PC-9 (cell line): Measurements from ENCODE around the gene GPR150. TPM values are rescaled to one million over a fixed set of nuclear protein-coding genes. Genes with fewer than 3 reads are reported as not detected.

Experiments
- Bru-seq: library from RNA; stranded (reverse); fragments of 400-500 nt; gene quantifications from one replicate; lab custom pipeline; 2021; lab: Mats Ljungman, UMichigan
- BruChase-seq, 2 experiments: library from RNA; stranded (reverse); fragments of 400-500 nt; gene quantifications; one replicate each; lab custom pipeline; 2021; lab: Mats Ljungman, UMichigan
- BruUV-seq: library from RNA; stranded (reverse); fragments of 400-500 nt; replicated peaks from 2 replicates; lab custom pipeline; 2021; lab: Mats Ljungman, UMichigan
- CTCF ChIA-PET: fragments of 300-600 bp; sonication (Branson Sonifier 250); formaldehyde crosslinking; loops from one replicate; lab custom pipeline; 2022; ENCODE audit warnings: antibody characterized with exemption; lab: Charles Lee
- POLR2A ChIA-PET: fragments of 300-600 bp; sonication (Branson Sonifier 250); formaldehyde crosslinking; loops from one replicate; lab custom pipeline; 2022; ENCODE audit warnings: antibody characterized with exemption; ENCODE audit not compliant: unreplicated experiment; lab: Charles Lee
- DNase-seq, 2 experiments: peaks; one replicate each; pipeline versions ENCODE4 v3.0.0 to v3.0.0-alpha.2; 2015 to 2022; ENCODE audit warnings: mixed read lengths in 1 of 2
- H2AFZ ChIP-seq: fragments of 200-600 bp; sonication (generic); 2 replicates; pipeline ENCODE4 v1.8.1; 2017; ENCODE audit warnings: antibody characterized with exemption
- H3F3A ChIP-seq: fragments of 200-600 bp; sonication (generic); 2 replicates; pipeline ENCODE4 v1.8.1; 2017; ENCODE audit warnings: antibody characterized with exemption, mild to moderate bottlenecking, low read depth; ENCODE audit not compliant: insufficient read depth
- H3K27ac ChIP-seq: fragments of 200-600 bp; sonication (generic); 2 replicates; pipeline ENCODE4 v1.6.1; 2016; ENCODE audit warnings: mixed run types
- H3K27me3 ChIP-seq: fragments of 200-600 bp; sonication (generic); 2 replicates; pipeline ENCODE4 v1.6.1; 2016; ENCODE audit warnings: low read depth, mixed run types; ENCODE audit not compliant: insufficient read depth
- H3K36me3 ChIP-seq: fragments of 200-600 bp; sonication (generic); 2 replicates; pipeline ENCODE4 v1.6.1; 2016; ENCODE audit warnings: low read depth, mixed run types
- H3K4me1 ChIP-seq: fragments of 200-600 bp; sonication (generic); replicated peaks from 2 replicates; pipeline ENCODE4 v1.6.1; 2016; ENCODE audit warnings: mixed run types; ENCODE audit not compliant: insufficient read depth
- H3K4me2 ChIP-seq: fragments of 200-600 bp; sonication (generic); 2 replicates; pipeline ENCODE4 v1.6.1; 2017; ENCODE audit warnings: mixed run types
- H3K4me3 ChIP-seq: fragments of 200-600 bp; sonication (generic); 2 replicates; pipeline ENCODE4 v1.6.1; 2016; ENCODE audit warnings: mixed run types
- H3K79me2 ChIP-seq: fragments of 200-600 bp; sonication (generic); 2 replicates; pipeline ENCODE4 v1.6.1; 2017; ENCODE audit warnings: low read depth, mixed run types
- H3K9me2 ChIP-seq: fragments of 200-600 bp; sonication (generic); 2 replicates; pipeline ENCODE4 v1.8.1; 2017; ENCODE audit warnings: mild to moderate bottlenecking; ENCODE audit not compliant: insufficient read depth
- H3K9me3 ChIP-seq: fragments of 200-600 bp; sonication (generic); 2 replicates; pipeline ENCODE4 v1.8.1; 2016; ENCODE audit warnings: low read depth; ENCODE audit not compliant: insufficient read depth
- H4K20me1 ChIP-seq: fragments of 200-600 bp; sonication (generic); 2 replicates; pipeline ENCODE4 v1.8.1; 2017; ENCODE audit not compliant: insufficient read depth
- EZH2 ChIP-seq: fragments of 200-600 bp; sonication (generic); IDR thresholded peaks from 2 replicates; pipeline ENCODE4 v1.8.0; 2017; ENCODE audit warnings: antibody characterized with exemption, low read depth
- intact Hi-C: fragments of 100-400 bp; cut with micrococcal nuclease; formaldehyde crosslinking; loops from one replicate; pipeline ENCODE4 v1.10.0; 2022; ENCODE audit not compliant: unreplicated experiment
- long read RNA-seq: library from polyadenylated mRNA; stranded (forward); transcript quantifications from one replicate; pipeline ENCODE4 v2.0.0, GENCODE V29; 2022
- total RNA-seq: library from RNA; stranded (reverse); gene quantifications from 2 replicates; pipeline ENCODE4 v1.2.3, GENCODE V29; 2021
- TF ChIP-seq, protein P1 (sequence below): fragments of 200-600 bp; sonication (generic); conservative IDR thresholded peaks from 2 replicates; pipeline ENCODE4 v1.6.1; 2017; ENCODE audit warnings: mixed run types, antibody characterized with exemption, mild to moderate bottlenecking, moderate library complexity

Gene GPR150
- total RNA-seq (0.17 TPM in 1 of 2 replicates, not detected in the other), Bru-seq, nascent RNA (not detected), BruChase-seq, experiment 1, labeled RNA remaining after a 2-hour chase (not detected), BruChase-seq, experiment 2, labeled RNA remaining after a 6-hour chase (not detected)
- long read RNA-seq: 0 reads

DNA sequence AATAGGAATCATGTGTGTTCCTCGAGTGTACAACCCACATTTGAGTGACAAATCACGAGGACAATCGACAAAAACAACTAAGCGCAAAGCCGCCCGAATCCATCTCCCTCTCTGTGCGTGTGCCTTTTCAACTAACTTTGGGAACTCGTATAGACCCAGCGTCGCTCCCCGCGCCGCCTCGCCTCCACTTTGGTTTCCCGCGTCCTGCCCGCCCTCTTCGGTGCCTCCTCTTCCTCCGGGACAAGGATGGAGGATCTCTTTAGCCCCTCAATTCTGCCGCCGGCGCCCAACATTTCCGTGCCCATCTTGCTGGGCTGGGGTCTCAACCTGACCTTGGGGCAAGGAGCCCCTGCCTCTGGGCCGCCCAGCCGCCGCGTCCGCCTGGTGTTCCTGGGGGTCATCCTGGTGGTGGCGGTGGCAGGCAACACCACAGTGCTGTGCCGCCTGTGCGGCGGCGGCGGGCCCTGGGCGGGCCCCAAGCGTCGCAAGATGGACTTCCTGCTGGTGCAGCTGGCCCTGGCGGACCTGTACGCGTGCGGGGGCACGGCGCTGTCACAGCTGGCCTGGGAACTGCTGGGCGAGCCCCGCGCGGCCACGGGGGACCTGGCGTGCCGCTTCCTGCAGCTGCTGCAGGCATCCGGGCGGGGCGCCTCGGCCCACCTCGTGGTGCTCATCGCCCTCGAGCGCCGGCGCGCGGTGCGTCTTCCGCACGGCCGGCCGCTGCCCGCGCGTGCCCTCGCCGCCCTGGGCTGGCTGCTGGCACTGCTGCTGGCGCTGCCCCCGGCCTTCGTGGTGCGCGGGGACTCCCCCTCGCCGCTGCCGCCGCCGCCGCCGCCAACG is at the start of gene GPR150:
Gene GPR150 (plus strand): TSS at position 58 of the 840 bp plus-strand sequence. CDS start 189 bp downstream, at position 247.
- no peaks in the 10 kb centered on the region for H3K9me3 ChIP-seq
- peak; percentile 27 to 39 for DNase-seq
- 0 out of 2 replicates have a peak, but pooled peaks cover 4% of the 10 kb centered on the region for H3K4me1 ChIP-seq
- 0 out of 2 replicates have a peak, but pooled peaks cover 3% of the 10 kb centered on the region for H3F3A ChIP-seq
- H3K27me3 ChIP-seq: peaks cover 13% of the 10 kb centered on the region; the same call in 1 of the 2 replicates
- ChIA-PET POLR2A (no interaction called here), CTCF (no interaction called here)
- H3K36me3 ChIP-seq: no peaks in the 10 kb centered on the region
- no TSS peak for BruUV-seq
- H3K27ac ChIP-seq: no peak within 1 kb of the TSS
- H3K4me2 ChIP-seq: peak within 1 kb of the TSS; percentile 81
- peak within 1 kb of the TSS; percentile 60 for H3K4me3 ChIP-seq
- H3K9me2 ChIP-seq: no peaks in the 10 kb centered on the region
- TF ChIP-seq, protein P1, sequence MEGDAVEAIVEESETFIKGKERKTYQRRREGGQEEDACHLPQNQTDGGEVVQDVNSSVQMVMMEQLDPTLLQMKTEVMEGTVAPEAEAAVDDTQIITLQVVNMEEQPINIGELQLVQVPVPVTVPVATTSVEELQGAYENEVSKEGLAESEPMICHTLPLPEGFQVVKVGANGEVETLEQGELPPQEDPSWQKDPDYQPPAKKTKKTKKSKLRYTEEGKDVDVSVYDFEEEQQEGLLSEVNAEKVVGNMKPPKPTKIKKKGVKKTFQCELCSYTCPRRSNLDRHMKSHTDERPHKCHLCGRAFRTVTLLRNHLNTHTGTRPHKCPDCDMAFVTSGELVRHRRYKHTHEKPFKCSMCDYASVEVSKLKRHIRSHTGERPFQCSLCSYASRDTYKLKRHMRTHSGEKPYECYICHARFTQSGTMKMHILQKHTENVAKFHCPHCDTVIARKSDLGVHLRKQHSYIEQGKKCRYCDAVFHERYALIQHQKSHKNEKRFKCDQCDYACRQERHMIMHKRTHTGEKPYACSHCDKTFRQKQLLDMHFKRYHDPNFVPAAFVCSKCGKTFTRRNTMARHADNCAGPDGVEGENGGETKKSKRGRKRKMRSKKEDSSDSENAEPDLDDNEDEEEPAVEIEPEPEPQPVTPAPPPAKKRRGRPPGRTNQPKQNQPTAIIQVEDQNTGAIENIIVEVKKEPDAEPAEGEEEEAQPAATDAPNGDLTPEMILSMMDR: no peak; the same call in 1 of the 2 replicates
- TF ChIP-seq EZH2: no peak
- peak within 1 kb of the TSS; percentile 82 for H2AFZ ChIP-seq
- no peaks in the 10 kb centered on the region for H4K20me1 ChIP-seq
- no peaks in the 10 kb centered on the region for H3K79me2 ChIP-seq
- intact Hi-C loops: no loop called here

DNA sequence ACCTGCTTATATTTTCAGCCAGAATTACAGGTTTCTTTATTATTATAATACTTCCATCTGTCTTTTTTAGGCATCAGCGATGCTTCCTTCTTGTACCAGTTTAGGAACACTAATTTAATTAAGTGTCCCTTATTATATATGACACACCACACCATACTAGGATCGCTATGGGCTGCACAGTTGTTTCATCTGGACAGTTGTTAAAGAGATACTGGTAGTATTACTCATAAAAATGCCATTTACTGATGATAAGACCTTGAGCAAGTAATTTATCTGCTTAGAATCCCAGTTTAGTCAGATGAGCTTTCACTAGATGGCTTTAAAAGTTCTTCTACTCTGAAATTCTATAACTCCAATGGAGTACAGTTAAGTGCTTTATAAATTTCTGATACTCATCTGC is 47.9 kb upstream of the GPR150 start:
- H3K27ac ChIP-seq: no peak overlapping the region
- H3K36me3 ChIP-seq: no peaks in the 10 kb centered on the region
- no peak for DNase-seq
- H3K9me3 ChIP-seq: no peaks in the 10 kb centered on the region
- ChIA-PET CTCF (no interaction called here), POLR2A (no interaction called here)
- intact Hi-C loops: no loop called here
- TF ChIP-seq, protein P1: no peak
- TF ChIP-seq EZH2: no peak
- no peaks in the 10 kb centered on the region for H3K27me3 ChIP-seq
- no TSS peak for BruUV-seq
- H3K79me2 ChIP-seq: no peaks in the 10 kb centered on the region
- H3F3A ChIP-seq: no peaks in the 10 kb centered on the region
- no peak overlapping the region for H3K4me3 ChIP-seq
- no peak overlapping the region for H3K4me2 ChIP-seq
- no peaks in the 10 kb centered on the region for H3K4me1 ChIP-seq
- no peaks in the 10 kb centered on the region for H3K9me2 ChIP-seq
- no peaks in the 10 kb centered on the region for H4K20me1 ChIP-seq
- no peak overlapping the region for H2AFZ ChIP-seq

DNA sequence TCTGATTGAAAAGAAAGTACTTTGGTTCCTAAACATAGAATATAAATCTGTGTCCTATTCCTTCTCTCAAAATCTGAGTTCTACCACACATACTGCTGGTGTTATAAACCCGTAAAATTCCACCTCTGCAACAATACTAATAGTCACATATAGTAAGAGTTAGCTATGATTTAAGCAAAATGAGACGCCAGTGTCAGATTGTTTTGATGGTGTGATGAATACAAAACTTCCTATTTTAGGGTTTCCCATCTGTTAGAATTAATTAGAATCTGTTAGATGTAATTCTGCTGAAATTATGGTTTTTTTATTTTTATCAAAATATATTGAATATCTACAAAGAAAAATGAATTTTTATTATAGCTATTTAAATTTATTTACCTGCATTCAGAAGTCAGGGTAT is 38.3 kb upstream of the GPR150 start:
- Histone ChIP-seq H3K4me1 (no peaks in the 10 kb centered on the region), H3K36me3 (0 out of 2 replicates have a peak, but pooled peaks cover 2% of the 10 kb centered on the region), H3K9me3 (no peaks in the 10 kb centered on the region), H3K9me2 (no peaks in the 10 kb centered on the region), H3K4me3 (no peak overlapping the region), H2AFZ (no peak overlapping the region), H3F3A (no peaks in the 10 kb centered on the region), H4K20me1 (no peaks in the 10 kb centered on the region), H3K27me3 (no peaks in the 10 kb centered on the region), H3K27ac (no peak overlapping the region), H3K79me2 (no peaks in the 10 kb centered on the region), H3K4me2 (no peak overlapping the region)
- BruUV-seq: no TSS peak
- ChIA-PET POLR2A (no interaction called here), CTCF (no interaction called here)
- intact Hi-C loops: no loop called here
- no peak for TF ChIP-seq EZH2
- TF ChIP-seq, protein P1: no peak
- no peak for DNase-seq
